Activated CD8-positive, alpha-beta memory T cell treated with anti-CD3 and anti-CD28 coated beads for 36 hours (primary cell): ENCODE measurements around the gene SIX1. TPM values are rescaled to one million over a fixed set of nuclear protein-coding genes. Genes with fewer than 3 reads are reported as not detected.

Experiments
- CTCF ChIA-PET: fragments of 350-600 bp; sonication (Branson Sonifier 250); formaldehyde crosslinking; loops from one replicate; lab custom pipeline; 2021; ENCODE audit warnings: antibody characterized with exemption; lab: Charles Lee
- POLR2A ChIA-PET: fragments of 350-600 bp; sonication (Branson Sonifier 250); formaldehyde crosslinking; loops from one replicate; lab custom pipeline; 2021; ENCODE audit warnings: antibody characterized with exemption; lab: Charles Lee
- total RNA-seq, 2 experiments: library from RNA; stranded (reverse); gene quantifications; one replicate each; pipeline ENCODE4 v1.2.3, GENCODE V29; 2021

SIX1 gene
- total RNA-seq = not detected

GRCh38 chr14:60648934-60649874 lies at the start of gene SIX1:
SIX1 (minus strand) TSS chr14:60649477; CDS start chr14:60649189, 288 bp downstream.
- ChIA-PET CTCF (no interaction called here), POLR2A (no interaction called here)

- CTCF ChIA-PET = no interaction called here
- POLR2A ChIA-PET = no interaction called here
Observed at GRCh38 chr14:60695327-60695726, 46.0 kb upstream of the SIX1 start.

GRCh38 chr14:60691383-60692113 lies 42.3 kb upstream of the SIX1 start:
- ChIA-PET CTCF (no interaction called here), POLR2A (no interaction called here)

GRCh38 chr14:60686865-60687264 lies 37.6 kb upstream of the SIX1 start:
- ChIA-PET POLR2A (no interaction called here), CTCF (no interaction called here)

- ChIA-PET CTCF (no interaction called here), POLR2A (no interaction called here)
Observed at GRCh38 chr14:60684203-60684602, 34.9 kb upstream of the SIX1 start.

GRCh38 chr14:60681271-60681670 lies 32.0 kb upstream of the SIX1 start:
- CTCF ChIA-PET = no interaction called here
- POLR2A ChIA-PET = no interaction called here

- POLR2A ChIA-PET = no interaction called here
- CTCF ChIA-PET = interaction anchor here (0.7 kb wide), 1 partner anchor 1069 kb away, joined by 3 read pairs; no protein-coding TSS in a partner anchor
Observed at GRCh38 chr14:60680511-60680910, 31.2 kb upstream of the SIX1 start.

GRCh38 chr14:60679566-60680258 lies 30.4 kb upstream of the SIX1 start:
- POLR2A ChIA-PET = no interaction called here
- CTCF ChIA-PET = no interaction called here

- ChIA-PET POLR2A (no interaction called here), CTCF (no interaction called here)
Observed at GRCh38 chr14:60677701-60678100, 28.4 kb upstream of the SIX1 start.

GRCh38 chr14:60670989-60671388 lies 21.7 kb upstream of the SIX1 start:
- ChIA-PET CTCF (no interaction called here), POLR2A (no interaction called here)

- ChIA-PET CTCF (no interaction called here), POLR2A (no interaction called here)
Observed at GRCh38 chr14:60668431-60669112, 19.3 kb upstream of the SIX1 start.

GRCh38 chr14:60665177-60665550 lies 15.9 kb upstream of the SIX1 start:
- ChIA-PET CTCF (interaction anchor here (0.6 kb wide), 1 partner anchor 199 kb away, joined by 3 read pairs; no protein-coding TSS in a partner anchor), POLR2A (no interaction called here)

GRCh38 chr14:60662982-60663381 lies 13.7 kb upstream of the SIX1 start:
- ChIA-PET POLR2A (no interaction called here), CTCF (no interaction called here)

- ChIA-PET POLR2A (no interaction called here), CTCF (no interaction called here)
Observed at GRCh38 chr14:60661721-60662120, 12.4 kb upstream of the SIX1 start.

- ChIA-PET CTCF (no interaction called here), POLR2A (no interaction called here)
Observed at GRCh38 chr14:60658909-60659585, 9.8 kb upstream of the SIX1 start.

GRCh38 chr14:60658211-60658690 lies 9.0 kb upstream of the SIX1 start:
- POLR2A ChIA-PET = no interaction called here
- CTCF ChIA-PET = no interaction called here

GRCh38 chr14:60657456-60658210 lies 8.4 kb upstream of the SIX1 start:
- POLR2A ChIA-PET = no interaction called here

More at GRCh38 chr14:60657456-60658210, 8.4 kb upstream of the SIX1 start:
- CTCF ChIA-PET = interaction anchor here (1.1 kb wide), 1 partner anchor 200 kb away, joined by 3 read pairs; no protein-coding TSS in a partner anchor
